ENCODE measurements around the gene MYO7B. TPM values are rescaled to one million over a fixed set of nuclear protein-coding genes. Genes with fewer than 3 reads are reported as not detected.

The MYO7B gene
- polyA plus RNA-seq, 1 of the 3 experiments (the other 2 are of a cell fraction), result 0.08 TPM

DNA sequence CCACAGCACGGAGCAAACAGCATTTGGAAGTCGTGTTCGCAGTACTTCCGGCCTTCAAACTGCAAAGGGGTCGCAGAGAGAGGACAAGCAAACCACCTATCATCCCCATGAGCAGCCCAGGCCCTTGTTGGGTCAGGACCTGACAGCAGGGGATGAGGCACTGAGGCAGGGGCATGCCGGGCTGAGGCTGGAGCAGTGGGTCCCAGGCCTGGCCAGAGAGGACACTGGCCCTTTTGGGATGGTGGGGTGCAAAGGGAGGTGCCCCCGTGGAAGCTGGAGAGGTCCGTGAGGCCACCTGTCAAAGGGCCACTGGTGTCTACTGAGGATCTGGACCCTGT is 119.3 kb downstream of the MYO7B start:
- Histone ChIP-seq H3K4me2 (no peak overlapping the region), H3K4me1 (ENCODE audit: control insufficient read depth in 1 of 2, insufficient read depth in 2 of 2, low read depth in 1 of 2, low read length in 1 of 2) (peaks cover 0 to 53% of the 10 kb centered on the region in 2 experiments; a peak in 1 of 4 replicates), H3K36me3 (replicated peaks in 1 of 2; ENCODE audit: control insufficient read depth in 1 of 2, insufficient read depth in 2 of 2, low read length in 1 of 2) (no peaks in the 10 kb centered on the region), H3K9me3 (no peaks in the 10 kb centered on the region), H3K4me3 (ENCODE audit: low read depth in 2 of 2, low read length in 1 of 2) (no peak overlapping the region), H3F3A (replicated peaks; ENCODE audit: insufficient read depth) (no peaks in the 10 kb centered on the region), H3K27ac (ENCODE audit: low read depth in 2 of 2, low read length in 1 of 2) (no peak overlapping the region), H2AFZ (ENCODE audit: low read depth) (no peak overlapping the region), H3K79me2 (ENCODE audit: insufficient read depth) (no peaks in the 10 kb centered on the region), H3K9ac (no peak overlapping the region), H4K20me1 (ENCODE audit: insufficient read depth) (no peaks in the 10 kb centered on the region), H3K9me2 (no peaks in the 10 kb centered on the region), H3K27me3 (ENCODE audit: insufficient read depth) (no peaks in the 10 kb centered on the region)
- TF ChIP-seq, protein P1, sequence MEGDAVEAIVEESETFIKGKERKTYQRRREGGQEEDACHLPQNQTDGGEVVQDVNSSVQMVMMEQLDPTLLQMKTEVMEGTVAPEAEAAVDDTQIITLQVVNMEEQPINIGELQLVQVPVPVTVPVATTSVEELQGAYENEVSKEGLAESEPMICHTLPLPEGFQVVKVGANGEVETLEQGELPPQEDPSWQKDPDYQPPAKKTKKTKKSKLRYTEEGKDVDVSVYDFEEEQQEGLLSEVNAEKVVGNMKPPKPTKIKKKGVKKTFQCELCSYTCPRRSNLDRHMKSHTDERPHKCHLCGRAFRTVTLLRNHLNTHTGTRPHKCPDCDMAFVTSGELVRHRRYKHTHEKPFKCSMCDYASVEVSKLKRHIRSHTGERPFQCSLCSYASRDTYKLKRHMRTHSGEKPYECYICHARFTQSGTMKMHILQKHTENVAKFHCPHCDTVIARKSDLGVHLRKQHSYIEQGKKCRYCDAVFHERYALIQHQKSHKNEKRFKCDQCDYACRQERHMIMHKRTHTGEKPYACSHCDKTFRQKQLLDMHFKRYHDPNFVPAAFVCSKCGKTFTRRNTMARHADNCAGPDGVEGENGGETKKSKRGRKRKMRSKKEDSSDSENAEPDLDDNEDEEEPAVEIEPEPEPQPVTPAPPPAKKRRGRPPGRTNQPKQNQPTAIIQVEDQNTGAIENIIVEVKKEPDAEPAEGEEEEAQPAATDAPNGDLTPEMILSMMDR (IDR thresholded peaks at IDR 0.05), result no peak
- no peak for TF ChIP-seq RAD21 (IDR thresholded peaks at IDR 0.05; ENCODE audit: low read length)
- TF ChIP-seq, protein P2, sequence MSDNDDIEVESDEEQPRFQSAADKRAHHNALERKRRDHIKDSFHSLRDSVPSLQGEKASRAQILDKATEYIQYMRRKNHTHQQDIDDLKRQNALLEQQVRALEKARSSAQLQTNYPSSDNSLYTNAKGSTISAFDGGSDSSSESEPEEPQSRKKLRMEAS (IDR thresholded peaks at IDR 0.05; ENCODE audit: low read depth), result no peak
- TF ChIP-seq POLR2AphosphoS5 (IDR thresholded peaks at IDR 0.05; ENCODE audit: low read depth, low read length), result no peak
- no peak for TF ChIP-seq MXI1 (IDR thresholded peaks at IDR 0.05; ENCODE audit: low read depth, low read length)
- no peak for TF ChIP-seq FOXM1 (IDR thresholded peaks at IDR 0.05; ENCODE audit: low read depth)
- no peak for TF ChIP-seq SMC3 (IDR thresholded peaks at IDR 0.05; ENCODE audit: low read depth, low read length)
- TF ChIP-seq RCOR1 (IDR thresholded peaks at IDR 0.05; ENCODE audit: low read length), result no peak
- no peak for TF ChIP-seq CHD2 (IDR thresholded peaks at IDR 0.05; ENCODE audit: low read length, partially characterized antibody)
- TF ChIP-seq, protein P3, sequence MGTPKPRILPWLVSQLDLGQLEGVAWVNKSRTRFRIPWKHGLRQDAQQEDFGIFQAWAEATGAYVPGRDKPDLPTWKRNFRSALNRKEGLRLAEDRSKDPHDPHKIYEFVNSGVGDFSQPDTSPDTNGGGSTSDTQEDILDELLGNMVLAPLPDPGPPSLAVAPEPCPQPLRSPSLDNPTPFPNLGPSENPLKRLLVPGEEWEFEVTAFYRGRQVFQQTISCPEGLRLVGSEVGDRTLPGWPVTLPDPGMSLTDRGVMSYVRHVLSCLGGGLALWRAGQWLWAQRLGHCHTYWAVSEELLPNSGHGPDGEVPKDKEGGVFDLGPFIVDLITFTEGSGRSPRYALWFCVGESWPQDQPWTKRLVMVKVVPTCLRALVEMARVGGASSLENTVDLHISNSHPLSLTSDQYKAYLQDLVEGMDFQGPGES (IDR thresholded peaks at IDR 0.05; ENCODE audit: low read depth, low read length), result no peak
- TF ChIP-seq JUND (IDR thresholded peaks at IDR 0.05), result no peak
- no peak for TF ChIP-seq TAF1 (IDR thresholded peaks at IDR 0.05; ENCODE audit: borderline replicate concordance, low read depth, low read length)
- no peak for TF ChIP-seq GATA2 (CRISPR knock-in tag; IDR thresholded peaks at IDR 0.05)
- no peak for TF ChIP-seq RXRA (IDR thresholded peaks at IDR 0.05; ENCODE audit: borderline replicate concordance, low read depth)
- TF ChIP-seq FOXJ3 (CRISPR knock-in tag; IDR thresholded peaks at IDR 0.05), result no peak
- no peak for TF ChIP-seq EZH2phosphoT487 (IDR thresholded peaks at IDR 0.05; ENCODE audit: borderline replicate concordance, low read depth)
- ChIA-PET CTCF (interaction anchor here (1.4 to 1.8 kb wide), 2 partner anchors 40 to 63 kb away, joined by 3 to 5 read pairs; no protein-coding TSS in a partner anchor), POLR2A (no interaction called here)
- WGBS (ENCODE audit: low lambda C conversion rate), result 86% methylated on average over 5 of the region's 8 CpGs
- no peak for DNase-seq
